ELF-1 (cell line): ENCODE results near the gene RIOK3.

ENCODE experiments used
- DNase-seq: peaks from one replicate; pipeline ENCODE4 v3.0.0-alpha.2; 2016; ENCODE audit warnings: low read depth, low spot score

RIOK3 gene

GRCh38 chr18:23529604-23530003 is 76.5 kb downstream of the RIOK3 start:
- no peak for DNase-seq

- DNase-seq = no peak
Measured at GRCh38 chr18:23530195-23530594, 77.1 kb downstream of the RIOK3 start.

- no peak for DNase-seq
Measured at GRCh38 chr18:23531912-23532311, 78.8 kb downstream of the RIOK3 start.
